Activated CD8-positive, alpha-beta T cell treated with anti-CD3 and anti-CD28 coated beads for 36 hours (primary cell): Measurements from ENCODE around the gene SAT2. TPM values are rescaled to one million over a fixed set of nuclear protein-coding genes. Genes with fewer than 3 reads are reported as not detected.

Source experiments
- ATAC-seq: fragments of 200-7000 bp; cut with Tn5 transposase; one replicate; pipeline ENCODE4 v1.10.0; 2021; ENCODE audit warnings: mild to moderate bottlenecking, moderate library complexity
- CTCF ChIA-PET: fragments of 350-600 bp; sonication (Branson Sonifier 250); formaldehyde crosslinking; loops from one replicate; lab custom pipeline; 2021; ENCODE audit warnings: antibody characterized with exemption; lab: Charles Lee
- POLR2A ChIA-PET: fragments of 350-600 bp; sonication (Branson Sonifier 250); formaldehyde crosslinking; loops from one replicate; lab custom pipeline; 2021; ENCODE audit warnings: antibody characterized with exemption; lab: Charles Lee
- DNase-seq: peaks from one replicate; pipeline ENCODE4 v3.0.0-alpha.2; 2020
- H3K27ac Mint-ChIP-seq: one replicate; pipeline ENCODE4 v1.8.0; 2021; ENCODE audit warnings: mild to moderate bottlenecking, mixed read lengths
- H3K27me3 Mint-ChIP-seq: one replicate; pipeline ENCODE4 v1.8.0; 2021; ENCODE audit warnings: mixed read lengths
- H3K36me3 Mint-ChIP-seq: one replicate; pipeline ENCODE4 v1.8.0; 2021; ENCODE audit warnings: low read depth, mixed read lengths
- H3K4me1 Mint-ChIP-seq: one replicate; pipeline ENCODE4 v1.8.0; 2021; ENCODE audit warnings: low read depth, mixed read lengths
- H3K4me3 Mint-ChIP-seq: one replicate; pipeline ENCODE4 v1.8.0; 2021; ENCODE audit warnings: mild to moderate bottlenecking, moderate library complexity, mixed read lengths
- H3K9me3 Mint-ChIP-seq: one replicate; pipeline ENCODE4 v1.8.0; 2021; ENCODE audit warnings: mixed read lengths
- CTCF ChIP-seq: fragments of 200-600 bp; IDR thresholded peaks from one replicate; pipeline ENCODE4 v1.8.0; 2022; ENCODE audit warnings: antibody characterized with exemption, mild to moderate bottlenecking
- intact Hi-C: fragments of 100-400 bp; cut with micrococcal nuclease; formaldehyde crosslinking; loops from one replicate; pipeline ENCODE4 v1.10.0; 2022
- total RNA-seq, 2 experiments: library from RNA; stranded (reverse); gene quantifications; one replicate each; pipeline ENCODE4 v1.2.3, GENCODE V29; 2021

SAT2 gene
- total RNA-seq, 2 experiments from 2014 or later, result 15.6 to 22.2 TPM

- DNase-seq, result peak; percentile 60
- Mint-ChIP-seq H3K27ac (peak overlapping the region; percentile 100), H3K36me3 (peaks cover 74% of the 10 kb centered on the region), H3K4me3 (peak overlapping the region; percentile 63), H3K27me3 (no peaks in the 10 kb centered on the region), H3K4me1 (peaks cover 77% of the 10 kb centered on the region), H3K9me3 (no peaks in the 10 kb centered on the region)
- ChIA-PET POLR2A (interaction anchor here (0.5 to 12.5 kb wide), 21 partner anchors 5 to 272 kb away, joined by 3 to 195 read pairs (median 4); partner anchors contain the start of genes CD68, GPS2, MPDU1 and POLR2A), CTCF (interaction anchor here (1.5 to 1.7 kb wide), 3 partner anchors 9 to 107 kb away, joined by 7 to 8 read pairs (median 8); partner anchors contain the start of gene TP53)
- intact Hi-C loops, result loop anchor here (5.0 to 10.0 kb wide), 2 partner anchors 107 to 275 kb away; partner anchors contain the start of genes CYB5D1, NAA38, TMEM88 and TP53
- ATAC-seq, result no peak
- TF ChIP-seq CTCF, result no peak
Observed at GRCh38 chr17:7579834-7580603, 47.6 kb downstream of the SAT2 start.

GRCh38 chr17:7579001-7579833 lies 48.4 kb downstream of the SAT2 start, which contains the start of gene CD68:
Gene CD68, plus strand, starts transcription at chr17:7579638. Its CDS starts 40 bp downstream, at chr17:7579678.
- peaks cover 81% of the 10 kb centered on the region for H3K4me1 Mint-ChIP-seq
- intact Hi-C loops, result loop anchor here (10.0 kb wide), 1 partner anchor 276 kb away; the partner anchor contains the start of genes CYB5D1, NAA38 and TMEM88
- CTCF ChIA-PET, result interaction anchor here (1.5 to 1.7 kb wide), 2 partner anchors 10 to 108 kb away, joined by 7 to 8 read pairs; partner anchors contain the start of gene TP53
- DNase-seq, result peak; percentile 91
- no peaks in the 10 kb centered on the region for H3K9me3 Mint-ChIP-seq
- H3K27ac Mint-ChIP-seq, result peak within 1 kb of the TSS; percentile 100
- POLR2A ChIA-PET, result interaction anchor here (0.6 to 12.5 kb wide), 18 partner anchors 4 to 271 kb away, joined by 3 to 195 read pairs (median 5); partner anchors contain the start of genes CD68, GPS2, MPDU1 and POLR2A
- peaks cover 76% of the 10 kb centered on the region for H3K36me3 Mint-ChIP-seq
- ATAC-seq, result peak; percentile 72
- H3K4me3 Mint-ChIP-seq, result peak within 1 kb of the TSS; percentile 63
- no peak for TF ChIP-seq CTCF
- H3K27me3 Mint-ChIP-seq, result no peaks in the 10 kb centered on the region

GRCh38 chr17:7577327-7578199 lies 50.1 kb downstream of the SAT2 start:
- Mint-ChIP-seq H3K4me3 (peak overlapping the region; percentile 35), H3K9me3 (no peaks in the 10 kb centered on the region), H3K27ac (peak overlapping the region; percentile 100), H3K4me1 (peaks cover 78% of the 10 kb centered on the region), H3K27me3 (peaks cover 1% of the 10 kb centered on the region), H3K36me3 (peaks cover 89% of the 10 kb centered on the region)
- ChIA-PET POLR2A (interaction anchor here (0.6 to 12.0 kb wide), 14 partner anchors 7 to 264 kb away, joined by 3 to 195 read pairs (median 4); partner anchors contain the start of genes CD68, GPS2, MPDU1 and SENP3), CTCF (interaction anchor here (1.0 to 2.3 kb wide), 4 partner anchors 15 to 111 kb away, joined by 3 to 6 read pairs (median 5); partner anchors contain the start of genes SENP3 and WRAP53)
- no peak for TF ChIP-seq CTCF
- ATAC-seq, result no peak
- no peak for DNase-seq
- intact Hi-C loops, result loop anchor here (10.0 kb wide), 1 partner anchor 277 kb away; the partner anchor contains the start of genes CYB5D1, NAA38 and TMEM88

- Mint-ChIP-seq H3K4me1 (peaks cover 72% of the 10 kb centered on the region), H3K4me3 (peak overlapping the region; percentile 98), H3K36me3 (peaks cover 87% of the 10 kb centered on the region), H3K27ac (peak overlapping the region; percentile 100), H3K9me3 (no peaks in the 10 kb centered on the region), H3K27me3 (peaks cover 1% of the 10 kb centered on the region)
- TF ChIP-seq CTCF, result no peak
- POLR2A ChIA-PET, result interaction anchor here (0.6 to 12.0 kb wide), 16 partner anchors 8 to 356 kb away, joined by 3 to 195 read pairs (median 4); partner anchors contain the start of genes ACADVL, CD68, GABARAP and GPS2
- intact Hi-C loops, result loop anchor here (10.0 kb wide), 1 partner anchor 278 kb away; the partner anchor contains the start of genes CYB5D1, NAA38 and TMEM88
- DNase-seq (no peak), ATAC-seq (no peak)
- CTCF ChIA-PET, result interaction anchor here (0.9 to 2.9 kb wide), 7 partner anchors 7 to 112 kb away, joined by 3 to 11 read pairs (median 4); partner anchors contain the start of genes MPDU1, SENP3, SOX15 and WRAP53
Observed at GRCh38 chr17:7576432-7576937, 51.1 kb downstream of the SAT2 start.
